ENCODE measurements around the gene RAG1. TPM values are rescaled to one million over a fixed set of nuclear protein-coding genes. Genes with fewer than 3 reads are reported as not detected.
A peak's percentile ranks its signal among the peaks of the same experiment; 100 is the strongest.

The RAG1 gene
- total and polyA plus RNA-seq, 9 of the 15 experiments (the other 6 are each of a cell fraction or from before 2014, with no cell fraction given): 0.49 to 2.5 (median 1.7) TPM

- TF ChIP-seq ZBTB9 (CRISPR knock-in tag; IDR thresholded peaks at IDR 0.05) (peak; percentile 17; the same call in 1 of the 2 replicates), RAD21 (CRISPR knock-in tag; conservative IDR thresholded peaks at IDR 0.05 in 1 of 2, IDR thresholded peaks at IDR 0.05 in 1 of 2) (peak; percentile 85 to 94), RFX7 (CRISPR knock-in tag; IDR thresholded peaks at IDR 0.05) (no peak)
Measured at GRCh38 chr11:36564376-36565030, 3.3 kb upstream of the RAG1 start (continued).

GRCh38 chr11:36565031-36565610 lies 2.7 kb upstream of the RAG1 start:
- no peaks in the 10 kb centered on the region for H3K36me3 ChIP-seq (ENCODE audit: control insufficient read depth, insufficient read depth, low read length)
- ATAC-seq: no peak
- TF ChIP-seq ZZZ3 (IDR thresholded peaks at IDR 0.05) (no peak), GATA2 (CRISPR knock-in tag; IDR thresholded peaks at IDR 0.05) (0 out of 2 replicates have a peak, but pooled peaks have one; percentile 27), SMC3 (conservative IDR thresholded peaks at IDR 0.05; ENCODE audit: insufficient read depth, low read depth, low read length) (no peak), ADNP (tag; IDR thresholded peaks at IDR 0.05) (peak; percentile 52; the same call in 1 of the 2 replicates), ELF4 (CRISPR knock-in tag; IDR thresholded peaks at IDR 0.05) (0 out of 2 replicates have a peak, but pooled peaks have one; percentile 8), TAL1 (IDR thresholded peaks at IDR 0.05) (peak; percentile 78), TSC22D4 (tag; IDR thresholded peaks at IDR 0.05) (no peak), KDM1A (IDR thresholded peaks at IDR 0.05) (peak; percentile 28 to 44; a peak in 3 of 4 replicates), HBP1 (CRISPR knock-in tag; IDR thresholded peaks at IDR 0.05) (no peak), FOXM1 (IDR thresholded peaks at IDR 0.05; ENCODE audit: low read depth) (peak; percentile 37; the same call in 1 of the 2 replicates), FOXM1 (CRISPR knock-in tag; IDR thresholded peaks at IDR 0.05; ENCODE audit: low read depth) (no peak), FOSL1 (tag; conservative IDR thresholded peaks at IDR 0.05) (peak; percentile 62), TCF3 (CRISPR knock-in tag; IDR thresholded peaks at IDR 0.05) (peak; percentile 43; the same call in 1 of the 2 replicates), ZBED1 (IDR thresholded peaks at IDR 0.05) (no peak), ZNF274 (IDR thresholded peaks at IDR 0.05; ENCODE audit: borderline replicate concordance, low read depth, low read length) (no peak), EP300 (IDR thresholded peaks at IDR 0.05; ENCODE audit: low read length) (peak; percentile 61; the same call in 1 of the 2 replicates)

More at GRCh38 chr11:36565031-36565610, 2.7 kb upstream of the RAG1 start:
- ChIA-PET CTCF (ENCODE audit: low intra/inter-chr PET ratio) (interaction anchor here (1.3 to 6.9 kb wide), 3 partner anchors 57 to 183 kb away, joined by 8 to 60 read pairs (median 34); no protein-coding TSS in a partner anchor), POLR2A (interaction anchor here (1.2 kb wide), 2 partner anchors 58 kb away, joined by 3 read pairs; no protein-coding TSS in a partner anchor)
- Histone ChIP-seq H4K20me1 (replicated peaks; ENCODE audit: control insufficient read depth, insufficient read depth, low read length) (no peaks in the 10 kb centered on the region), H3K27me3 (ENCODE audit: control insufficient read depth in 2 of 2, insufficient read depth in 2 of 2, low read length in 2 of 2) (no peaks in the 10 kb centered on the region), H2AFZ (ENCODE audit: low read depth, low read length) (no peak overlapping the region), H3K9ac (ENCODE audit: insufficient read depth in 1 of 2, low read depth in 2 of 2, low read length in 2 of 2) (no peak overlapping the region), H3K79me2 (ENCODE audit: control insufficient read depth, insufficient read depth, low read length) (no peaks in the 10 kb centered on the region), H3K9me3 (replicated peaks; ENCODE audit: control insufficient read depth, insufficient read depth, low read depth, low read length) (0 out of 2 replicates have a peak, but pooled peaks cover under 1% of the 10 kb centered on the region), H3K4me2 (ENCODE audit: insufficient read depth, low read length) (peak overlapping the region; percentile 5; the same call in 1 of the 2 replicates), H3K9me1 (ENCODE audit: control insufficient read depth, insufficient read depth, low read length) (no peaks in the 10 kb centered on the region), H3K4me3 (no peak overlapping the region), H3K27ac (ENCODE audit: extremely low read depth, low read depth, low read length) (no peak overlapping the region), H3K4me1 (replicated peaks in 1 of 2; ENCODE audit: control insufficient read depth in 2 of 2, insufficient read depth in 2 of 2, low read length in 2 of 2) (peaks cover 3 to 7% of the 10 kb centered on the region in 2 experiments; a peak in 2 of 5 replicates)
- intact Hi-C loops (cut with micrococcal nuclease) (no loop called here), in situ Hi-C loops (cut with MboI) (no loop called here)
- WGBS (ENCODE audit: insufficient coverage, low coverage, missing lambda C conversion rate): 9% methylated on average over 6 of the region's 6 CpGs
- BruUV-seq (replicated peaks): no TSS peak
- no peak for DNase-seq (ENCODE audit: extremely low read depth in 1 of 4, low spot score in 3 of 4)
- no peak for FAIRE-seq

All from K562 (cell line).